Right atrium auricular region (tissue), 2 donors: ENCODE data around the gene STARD8. TPM values are rescaled to one million over a fixed set of nuclear protein-coding genes. Genes with fewer than 3 reads are reported as not detected.

ENCODE experiments used
- DNase-seq: peaks from one replicate; pipeline ENCODE4 v3.0.0-alpha.2; 2019; ENCODE audit warnings: low spot score
- H3K27ac ChIP-seq, 2 donors: fragments of 200-600 bp; sonication (generic); 1 replicate in 1 of 2; 2 replicates in 1 of 2; pipeline ENCODE4 v1.5.1; 2016 to 2019
- H3K27me3 ChIP-seq, 2 donors: fragments of 200-600 bp; sonication (generic); one replicate each; pipeline versions ENCODE4 v1.5.1 to v1.6.0; 2017 to 2019
- H3K36me3 ChIP-seq: fragments of 200-600 bp; sonication (generic); one replicate; pipeline ENCODE4 v1.5.1; 2016
- H3K4me1 ChIP-seq, 2 donors: fragments of 200-600 bp; sonication (generic); one replicate each; pipeline versions ENCODE4 v1.5.1 to v1.6.0; 2017 to 2019
- H3K4me3 ChIP-seq, 2 donors: fragments of 200-600 bp; sonication (generic); 1 replicate in 1 of 2; 2 replicates in 1 of 2; pipeline ENCODE4 v1.5.1; 2017 to 2019; ENCODE audit warnings: mild to moderate bottlenecking in 1 of 2, moderate library complexity in 1 of 2
- H3K9me3 ChIP-seq, 2 donors: fragments of 200-600 bp; sonication (generic); one replicate each; pipeline ENCODE4 v1.5.1; 2019
- total RNA-seq, 2 donors: library from RNA; depleted of rRNA; stranded (reverse); fragments of >200 nt; gene quantifications; one replicate each; pipeline ENCODE4 v1.1.0, GENCODE V29; 2016
- TF ChIP-seq, protein P1 (sequence below), 2 donors: fragments of 200-600 bp; sonication (generic); IDR thresholded peaks; one replicate each; pipeline ENCODE4 v1.5.1; 2019; ENCODE audit warnings: antibody characterized with exemption in 2 of 2

The STARD8 gene
- total RNA-seq, 2 donors from 2014 or later: 8.3 to 14.6 TPM

DNA sequence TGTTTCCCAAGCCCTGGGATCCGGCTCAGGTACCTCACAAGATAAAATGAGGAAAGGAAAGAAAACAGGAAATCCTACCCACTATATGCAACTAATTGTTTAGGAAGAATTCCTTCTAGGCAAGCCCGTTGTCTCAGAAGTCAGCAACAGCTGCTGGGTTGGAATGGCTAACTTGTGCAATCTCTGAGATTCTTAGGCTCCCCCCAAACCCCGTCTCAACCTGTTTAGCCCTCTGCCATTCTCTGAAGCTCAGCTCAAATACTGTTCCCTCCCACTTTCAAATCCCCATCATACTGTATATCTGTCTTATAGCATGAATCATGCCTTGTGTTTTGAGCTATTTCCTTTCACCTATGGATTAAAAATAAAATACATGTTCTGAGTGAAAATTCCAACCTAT is 28.9 kb downstream of the STARD8 start:
- no peaks in the 10 kb centered on the region for H3K36me3 ChIP-seq
- peaks cover 0 to 9% of the 10 kb centered on the region in 2 donors for H3K4me1 ChIP-seq
- no peak overlapping the region for H3K27ac ChIP-seq
- no peak for DNase-seq
- H3K27me3 ChIP-seq: no peaks in the 10 kb centered on the region
- H3K4me3 ChIP-seq: no peak overlapping the region
- H3K9me3 ChIP-seq: no peaks in the 10 kb centered on the region
- TF ChIP-seq, protein P1, sequence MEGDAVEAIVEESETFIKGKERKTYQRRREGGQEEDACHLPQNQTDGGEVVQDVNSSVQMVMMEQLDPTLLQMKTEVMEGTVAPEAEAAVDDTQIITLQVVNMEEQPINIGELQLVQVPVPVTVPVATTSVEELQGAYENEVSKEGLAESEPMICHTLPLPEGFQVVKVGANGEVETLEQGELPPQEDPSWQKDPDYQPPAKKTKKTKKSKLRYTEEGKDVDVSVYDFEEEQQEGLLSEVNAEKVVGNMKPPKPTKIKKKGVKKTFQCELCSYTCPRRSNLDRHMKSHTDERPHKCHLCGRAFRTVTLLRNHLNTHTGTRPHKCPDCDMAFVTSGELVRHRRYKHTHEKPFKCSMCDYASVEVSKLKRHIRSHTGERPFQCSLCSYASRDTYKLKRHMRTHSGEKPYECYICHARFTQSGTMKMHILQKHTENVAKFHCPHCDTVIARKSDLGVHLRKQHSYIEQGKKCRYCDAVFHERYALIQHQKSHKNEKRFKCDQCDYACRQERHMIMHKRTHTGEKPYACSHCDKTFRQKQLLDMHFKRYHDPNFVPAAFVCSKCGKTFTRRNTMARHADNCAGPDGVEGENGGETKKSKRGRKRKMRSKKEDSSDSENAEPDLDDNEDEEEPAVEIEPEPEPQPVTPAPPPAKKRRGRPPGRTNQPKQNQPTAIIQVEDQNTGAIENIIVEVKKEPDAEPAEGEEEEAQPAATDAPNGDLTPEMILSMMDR (IDR thresholded peaks at IDR 0.05): no peak

DNA sequence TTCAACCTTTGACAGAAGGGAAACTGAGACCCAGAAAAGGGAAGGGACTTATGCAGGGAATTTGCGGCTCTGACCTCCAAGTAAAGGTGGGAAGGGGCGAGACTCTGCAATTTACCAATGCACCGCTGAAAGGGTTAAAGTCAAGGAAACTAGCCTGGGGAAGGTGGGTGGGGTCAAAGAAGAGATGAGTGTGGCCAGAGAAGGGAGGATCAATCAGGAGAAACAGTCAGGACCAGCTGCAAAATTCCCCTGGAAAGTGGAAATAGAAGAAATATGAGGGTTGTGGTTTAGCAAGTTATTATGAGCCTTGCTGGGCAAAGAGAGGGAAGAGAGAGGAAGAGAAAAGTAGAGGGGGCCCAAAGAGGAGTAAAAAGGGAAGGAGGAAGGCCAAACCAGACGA is 30.5 kb downstream of the STARD8 start:
- peaks cover 0 to 9% of the 10 kb centered on the region in 2 donors for H3K4me1 ChIP-seq
- no peaks in the 10 kb centered on the region for H3K36me3 ChIP-seq
- no peak overlapping the region for H3K27ac ChIP-seq
- H3K9me3 ChIP-seq: no peaks in the 10 kb centered on the region
- no peaks in the 10 kb centered on the region for H3K27me3 ChIP-seq
- no peak overlapping the region for H3K4me3 ChIP-seq
- DNase-seq: no peak
- TF ChIP-seq, protein P1 (IDR thresholded peaks at IDR 0.05): no peak

DNA sequence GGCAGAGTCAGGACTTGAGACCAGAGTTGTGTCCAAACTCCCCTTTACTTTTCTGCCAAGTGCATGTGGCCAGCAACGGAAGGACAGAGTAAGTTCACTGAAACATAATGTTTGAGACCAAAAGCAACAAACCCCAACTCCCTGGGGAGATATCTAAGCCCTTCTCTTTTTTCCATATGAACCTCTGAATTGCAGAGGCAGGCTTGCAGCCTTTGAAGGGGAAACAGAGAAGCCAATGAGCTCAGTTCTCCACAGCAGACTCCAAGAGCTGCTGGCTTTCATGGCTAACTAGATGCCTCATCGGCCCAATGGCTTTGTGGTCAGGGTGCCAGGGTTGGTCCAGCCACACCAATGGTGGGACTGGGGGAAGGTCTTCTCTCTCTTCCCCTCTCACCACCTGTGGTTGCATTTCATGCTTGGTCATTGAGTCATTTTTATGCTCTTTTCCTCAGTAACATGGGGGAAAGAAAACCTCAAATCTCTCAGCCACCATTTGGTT is 34.0 kb downstream of the STARD8 start:
- no peak overlapping the region for H3K27ac ChIP-seq
- DNase-seq: no peak
- no peaks in the 10 kb centered on the region for H3K9me3 ChIP-seq
- H3K4me1 ChIP-seq: peaks cover 0 to 26% of the 10 kb centered on the region in 2 donors
- TF ChIP-seq, protein P1 (IDR thresholded peaks at IDR 0.05): no peak
- no peaks in the 10 kb centered on the region for H3K36me3 ChIP-seq
- H3K4me3 ChIP-seq: no peak overlapping the region
- no peaks in the 10 kb centered on the region for H3K27me3 ChIP-seq

DNA sequence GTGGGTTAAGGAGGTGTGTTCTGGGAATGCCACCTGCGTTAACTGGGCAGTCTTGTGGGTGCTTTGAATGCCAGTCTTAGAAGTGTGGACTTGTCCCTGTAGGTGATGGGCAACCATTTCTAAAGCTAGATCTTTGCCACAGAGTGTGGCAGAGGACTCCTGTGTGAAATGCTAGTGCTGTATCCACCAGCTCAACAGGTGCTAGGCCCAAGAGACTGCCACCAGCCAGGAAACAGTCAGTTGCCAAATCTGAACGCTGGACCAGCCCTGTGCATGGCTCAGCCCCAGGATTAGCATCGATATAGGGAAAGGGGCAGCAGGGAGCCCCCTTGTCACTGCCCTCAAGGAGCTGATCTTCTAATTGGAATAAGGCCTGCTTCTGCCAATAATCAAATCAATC is 35.3 kb downstream of the STARD8 start:
- TF ChIP-seq, protein P1 (IDR thresholded peaks at IDR 0.05): no peak
- no peak overlapping the region for H3K27ac ChIP-seq
- no peaks in the 10 kb centered on the region for H3K9me3 ChIP-seq
- H3K4me1 ChIP-seq: peaks cover 0 to 28% of the 10 kb centered on the region in 2 donors
- no peak overlapping the region for H3K4me3 ChIP-seq
- H3K36me3 ChIP-seq: no peaks in the 10 kb centered on the region
- no peak for DNase-seq
- no peaks in the 10 kb centered on the region for H3K27me3 ChIP-seq

DNA sequence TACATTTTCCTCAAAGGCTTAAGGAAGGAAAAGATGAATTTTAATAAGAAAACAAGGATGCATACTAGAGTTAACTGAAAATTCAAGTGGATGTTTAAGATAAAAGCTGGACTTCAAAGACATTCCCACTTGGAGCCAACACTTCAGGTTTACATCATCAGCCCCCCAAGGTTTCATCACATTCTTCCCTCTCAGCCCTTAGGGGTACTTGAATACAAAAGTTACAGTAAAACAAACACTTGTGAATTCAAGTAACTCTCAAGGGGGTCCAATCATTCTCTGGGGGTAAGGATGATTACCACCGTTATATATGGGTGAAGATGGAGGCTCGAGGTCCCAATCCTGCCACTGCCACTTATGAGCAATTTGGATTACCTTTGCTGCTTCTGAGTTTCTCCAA is 36.1 kb downstream of the STARD8 start:
- no peak for DNase-seq
- Histone ChIP-seq H3K4me1 (peaks cover 0 to 28% of the 10 kb centered on the region in 2 donors), H3K27ac (peak overlapping the region in 1 of 2 donors; percentile 16), H3K4me3 (no peak overlapping the region), H3K9me3 (no peaks in the 10 kb centered on the region), H3K27me3 (no peaks in the 10 kb centered on the region), H3K36me3 (no peaks in the 10 kb centered on the region)
- TF ChIP-seq, protein P1 (IDR thresholded peaks at IDR 0.05): no peak

DNA sequence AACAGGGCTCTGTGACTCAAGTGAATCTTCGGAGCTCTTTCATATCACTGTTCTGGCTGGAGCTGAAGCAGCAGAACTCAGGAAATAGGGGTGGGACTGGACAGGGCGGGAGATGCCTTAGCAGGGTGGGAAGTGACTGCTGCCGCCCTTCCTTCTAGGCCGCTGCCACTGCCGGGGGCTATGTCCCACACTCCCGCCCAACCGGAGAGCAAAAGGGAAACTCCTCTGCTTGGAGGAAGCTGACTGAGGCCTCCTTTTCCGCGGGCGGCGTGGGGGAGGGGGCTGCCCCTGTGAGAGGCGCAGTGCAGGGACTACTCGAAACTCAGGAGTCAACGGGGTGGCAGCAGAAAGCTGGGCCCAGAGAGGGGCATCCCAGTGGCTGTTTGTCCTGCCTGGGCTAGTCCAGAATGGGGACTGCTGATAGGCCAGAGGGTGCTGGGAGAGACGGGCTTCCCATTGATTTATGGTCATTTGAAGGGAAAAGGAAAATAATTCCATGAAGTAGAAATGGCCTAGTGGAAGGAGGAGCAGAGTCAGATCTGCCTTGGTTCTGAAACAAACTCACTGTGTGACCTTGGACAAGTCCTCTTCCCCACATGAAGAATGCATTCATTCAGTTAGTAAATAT is 36.9 kb downstream of the STARD8 start:
- Histone ChIP-seq H3K9me3 (no peaks in the 10 kb centered on the region), H3K4me1 (peaks cover 0 to 28% of the 10 kb centered on the region in 2 donors), H3K27ac (peak overlapping the region in 1 of 2 donors; percentile 42), H3K27me3 (no peaks in the 10 kb centered on the region), H3K4me3 (no peak overlapping the region), H3K36me3 (no peaks in the 10 kb centered on the region)
- TF ChIP-seq, protein P1 (IDR thresholded peaks at IDR 0.05): no peak
- peak; percentile 73 for DNase-seq
